ENCODE measurements around the gene ATP2A2. TPM values are rescaled to one million over a fixed set of nuclear protein-coding genes. Genes with fewer than 3 reads are reported as not detected.
A peak's percentile ranks its signal among the peaks of the same experiment; 100 is the strongest.

The ATP2A2 gene
- total RNA-seq, 4 donors from 2014 or later: 118 to 233 (median 163) TPM

DNA sequence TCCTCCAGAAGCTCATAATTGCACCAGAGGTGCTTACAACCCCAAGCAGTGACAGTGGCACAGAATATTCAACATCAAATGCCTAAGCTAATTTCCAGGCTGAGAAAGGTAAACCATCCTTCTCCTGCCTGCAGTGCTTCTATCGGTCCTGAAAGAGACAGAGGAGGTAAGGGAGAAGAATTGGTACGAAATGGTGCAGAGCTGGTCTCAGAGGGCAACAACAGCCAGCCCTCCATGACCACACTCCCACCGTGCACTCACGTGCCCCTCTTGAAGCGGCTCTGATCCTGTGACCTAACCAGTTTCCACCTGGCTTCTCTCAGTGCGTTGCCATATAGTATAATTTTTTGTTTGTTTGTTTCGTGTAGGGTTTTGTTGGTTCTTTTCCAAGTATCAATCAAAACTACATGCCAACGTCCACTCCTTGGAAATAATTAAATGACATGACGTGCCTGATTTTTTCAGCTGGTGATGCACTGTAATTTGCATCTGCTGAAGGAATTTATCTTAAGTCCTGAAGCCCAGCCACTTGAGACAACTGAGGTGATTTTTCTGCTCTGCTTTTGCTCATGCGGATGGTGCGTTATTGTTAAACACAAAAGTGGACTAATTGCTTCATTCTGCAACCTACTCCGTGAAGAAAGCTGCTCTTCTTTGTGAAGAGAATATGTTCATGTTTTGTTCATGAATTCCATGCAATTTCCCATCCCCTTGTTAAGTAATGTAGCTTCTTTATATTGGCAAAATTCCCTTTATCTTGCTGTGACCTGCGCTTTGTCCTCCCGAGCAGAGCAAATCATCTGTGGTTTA lies 1.3 kb upstream of the ATP2A2 start:
- no peak for TF ChIP-seq POLR2A (IDR thresholded peaks at IDR 0.05)
- TF ChIP-seq, protein P1, sequence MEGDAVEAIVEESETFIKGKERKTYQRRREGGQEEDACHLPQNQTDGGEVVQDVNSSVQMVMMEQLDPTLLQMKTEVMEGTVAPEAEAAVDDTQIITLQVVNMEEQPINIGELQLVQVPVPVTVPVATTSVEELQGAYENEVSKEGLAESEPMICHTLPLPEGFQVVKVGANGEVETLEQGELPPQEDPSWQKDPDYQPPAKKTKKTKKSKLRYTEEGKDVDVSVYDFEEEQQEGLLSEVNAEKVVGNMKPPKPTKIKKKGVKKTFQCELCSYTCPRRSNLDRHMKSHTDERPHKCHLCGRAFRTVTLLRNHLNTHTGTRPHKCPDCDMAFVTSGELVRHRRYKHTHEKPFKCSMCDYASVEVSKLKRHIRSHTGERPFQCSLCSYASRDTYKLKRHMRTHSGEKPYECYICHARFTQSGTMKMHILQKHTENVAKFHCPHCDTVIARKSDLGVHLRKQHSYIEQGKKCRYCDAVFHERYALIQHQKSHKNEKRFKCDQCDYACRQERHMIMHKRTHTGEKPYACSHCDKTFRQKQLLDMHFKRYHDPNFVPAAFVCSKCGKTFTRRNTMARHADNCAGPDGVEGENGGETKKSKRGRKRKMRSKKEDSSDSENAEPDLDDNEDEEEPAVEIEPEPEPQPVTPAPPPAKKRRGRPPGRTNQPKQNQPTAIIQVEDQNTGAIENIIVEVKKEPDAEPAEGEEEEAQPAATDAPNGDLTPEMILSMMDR (IDR thresholded peaks at IDR 0.05): no peak
- TF ChIP-seq POLR2AphosphoS5 (IDR thresholded peaks at IDR 0.05): no peak
- TF ChIP-seq EP300 (IDR thresholded peaks at IDR 0.05): no peak
- peak overlapping the region; percentile 72 to 100 (median 99) for H3K27ac ChIP-seq
- 19 to 48% methylated on average over 9 to 14 of the region's 14 CpGs for WGBS, 2 donors (ENCODE audit: low coverage in 1 of 2)
- no peak for ATAC-seq
- H3K27me3 ChIP-seq: no peaks in the 10 kb centered on the region
- peaks cover 0 to 60% (median 4%) of the 10 kb centered on the region in 3 donors for H3K4me1 ChIP-seq
- H3K36me3 ChIP-seq: no peaks in the 10 kb centered on the region
- no peaks in the 10 kb centered on the region for H3K9me3 ChIP-seq
- H3K4me3 ChIP-seq: peak overlapping the region; percentile 60 to 91

DNA sequence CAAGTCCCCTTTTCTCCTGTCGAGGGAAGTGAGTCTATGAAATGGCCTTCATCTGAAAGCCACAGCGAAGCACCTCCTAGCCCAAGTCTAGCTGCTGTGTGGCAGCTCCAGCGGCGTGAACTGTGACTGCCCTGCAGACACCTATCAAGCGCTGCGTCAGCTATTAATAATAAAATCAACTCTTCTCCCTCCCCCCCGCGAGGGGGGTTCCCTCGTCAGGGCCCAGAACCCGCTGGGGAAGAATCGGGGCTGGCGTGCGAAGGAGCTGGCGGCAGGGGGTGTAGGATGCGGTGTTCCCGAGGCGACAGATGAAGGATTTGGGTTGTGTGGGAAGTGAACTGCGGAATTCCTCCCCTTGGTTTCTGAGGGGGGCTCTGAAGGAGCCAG lies 662 bp upstream of the ATP2A2 start:
- Histone ChIP-seq H3K9me3 (no peaks in the 10 kb centered on the region), H3K4me3 (peak overlapping the region; percentile 60 to 91), H3K27ac (peak overlapping the region; percentile 72 to 100 (median 99)), H3K4me1 (peaks cover 0 to 67% (median 4%) of the 10 kb centered on the region in 3 donors), H3K36me3 (no peaks in the 10 kb centered on the region), H3K27me3 (no peaks in the 10 kb centered on the region)
- peak; percentile 2 for ATAC-seq
- 0 to 3% methylated on average over 3 to 8 of the region's 18 CpGs for WGBS, 2 donors (ENCODE audit: low coverage in 1 of 2)
- TF ChIP-seq, protein P1 (IDR thresholded peaks at IDR 0.05): peak in 2 of 4 experiments; percentile 4 to 40
- TF ChIP-seq POLR2AphosphoS5 (IDR thresholded peaks at IDR 0.05) (no peak), POLR2A (IDR thresholded peaks at IDR 0.05) (no peak)

DNA sequence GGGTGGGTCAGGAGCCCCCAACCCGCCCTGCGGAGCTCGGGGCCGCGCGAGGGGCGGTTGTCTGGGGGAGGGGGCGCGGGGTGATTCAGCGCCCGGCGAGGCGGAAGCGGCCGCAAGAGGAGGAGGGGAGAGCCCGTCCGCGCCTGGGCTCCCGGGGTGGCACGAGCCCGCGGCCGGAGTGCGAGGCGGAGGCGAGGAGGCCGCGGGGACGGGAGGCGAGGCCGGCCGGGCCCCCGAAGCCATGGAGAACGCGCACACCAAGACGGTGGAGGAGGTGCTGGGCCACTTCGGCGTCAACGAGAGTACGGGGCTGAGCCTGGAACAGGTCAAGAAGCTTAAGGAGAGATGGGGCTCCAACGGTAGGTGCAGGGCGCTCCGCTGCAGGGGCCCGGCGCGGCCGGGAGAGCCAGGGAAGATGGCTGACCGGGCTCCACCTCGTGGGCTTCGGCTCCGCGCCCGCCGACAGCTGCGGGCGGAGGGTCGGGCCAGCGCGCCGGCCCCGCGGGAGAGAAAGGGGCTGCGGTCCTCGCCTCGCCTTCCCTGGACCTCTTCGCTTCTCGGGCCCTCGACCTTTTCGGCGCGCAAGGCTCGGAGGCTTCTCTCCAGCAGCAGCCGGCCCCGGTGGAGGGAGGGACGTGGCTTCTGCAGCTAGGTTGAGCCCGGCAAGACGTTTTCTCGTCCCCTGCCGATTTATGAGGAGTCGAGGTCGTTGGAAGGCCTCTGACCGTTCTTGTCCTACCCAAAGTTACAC lies 677 bp downstream of the ATP2A2 start:
- H3K27me3 ChIP-seq: no peaks in the 10 kb centered on the region
- no peaks in the 10 kb centered on the region for H3K9me3 ChIP-seq
- H3K4me3 ChIP-seq: peak overlapping the region; percentile 87 to 91
- WGBS, 2 donors (ENCODE audit: low coverage in 1 of 2): no CpG with 5 or more reads among the region's 82 CpGs
- no peaks in the 10 kb centered on the region for H3K36me3 ChIP-seq
- peak overlapping the region; percentile 96 to 100 (median 99) for H3K27ac ChIP-seq
- ATAC-seq: peak; percentile 67
- TF ChIP-seq EP300 (IDR thresholded peaks at IDR 0.05) (no peak), POLR2AphosphoS5 (IDR thresholded peaks at IDR 0.05) (peak; percentile 26), POLR2A (IDR thresholded peaks at IDR 0.05) (no peak)
- TF ChIP-seq, protein P1 (IDR thresholded peaks at IDR 0.05): no peak
- peaks cover 0 to 80% (median 7%) of the 10 kb centered on the region in 3 donors for H3K4me1 ChIP-seq

DNA sequence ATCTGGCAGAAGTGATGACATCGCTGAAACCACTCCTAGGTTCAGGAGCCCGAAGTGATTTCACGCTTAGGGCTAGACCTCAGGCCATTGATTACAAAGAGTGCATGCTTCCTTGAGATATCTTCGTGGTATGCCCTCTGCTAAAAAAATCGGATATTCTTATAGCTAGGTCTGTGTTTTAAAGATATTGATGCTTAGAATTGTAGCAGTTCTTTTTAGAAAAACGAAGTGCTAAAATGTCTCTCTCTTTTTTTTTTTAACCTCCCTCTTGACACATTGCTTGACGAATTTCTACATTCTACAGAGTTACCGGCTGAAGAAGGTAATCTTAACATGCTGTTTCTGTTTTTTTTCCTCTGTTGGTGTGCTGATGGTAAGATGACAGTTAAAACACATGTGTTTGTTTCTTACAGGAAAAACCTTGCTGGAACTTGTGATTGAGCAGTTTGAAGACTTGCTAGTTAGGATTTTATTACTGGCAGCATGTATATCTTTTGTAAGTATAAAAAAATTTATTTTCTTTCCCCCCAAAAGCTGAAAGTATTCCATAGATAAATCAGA lies 1.3 kb downstream of the ATP2A2 start:
- peak overlapping the region; percentile 87 to 91 for H3K4me3 ChIP-seq
- TF ChIP-seq EP300 (IDR thresholded peaks at IDR 0.05) (no peak), POLR2AphosphoS5 (IDR thresholded peaks at IDR 0.05) (peak; percentile 39)
- H3K27ac ChIP-seq: peak overlapping the region; percentile 96 to 100 (median 99)
- peaks cover 0 to under 1% of the 10 kb centered on the region in 2 donors for H3K36me3 ChIP-seq
- no peaks in the 10 kb centered on the region for H3K9me3 ChIP-seq
- no peaks in the 10 kb centered on the region for H3K27me3 ChIP-seq
- ATAC-seq: peak; percentile 4
- WGBS, 2 donors (ENCODE audit: low coverage in 1 of 2): 1% methylated on average over 8 of the region's 8 CpGs
- peaks cover 0 to 82% (median 12%) of the 10 kb centered on the region in 3 donors for H3K4me1 ChIP-seq
